NCI-H2227 (cell line): Measurements from ENCODE around the gene MTG2.
"Not testable (repeated sequence)": the region's sequence is repeated elsewhere in the genome, so short reads cannot be mapped to it uniquely, and the experiment has no call there.

Experiments used
- DNase-seq: peaks from one replicate; lab custom pipeline; 2025; ENCODE audit not compliant: unreplicated experiment; lab: John Stamatoyannopoulos, UW

MTG2 gene

GRCh38 chr20:62145688-62146018 is 37.2 kb upstream of the MTG2 start:
- no peak for DNase-seq

DNA sequence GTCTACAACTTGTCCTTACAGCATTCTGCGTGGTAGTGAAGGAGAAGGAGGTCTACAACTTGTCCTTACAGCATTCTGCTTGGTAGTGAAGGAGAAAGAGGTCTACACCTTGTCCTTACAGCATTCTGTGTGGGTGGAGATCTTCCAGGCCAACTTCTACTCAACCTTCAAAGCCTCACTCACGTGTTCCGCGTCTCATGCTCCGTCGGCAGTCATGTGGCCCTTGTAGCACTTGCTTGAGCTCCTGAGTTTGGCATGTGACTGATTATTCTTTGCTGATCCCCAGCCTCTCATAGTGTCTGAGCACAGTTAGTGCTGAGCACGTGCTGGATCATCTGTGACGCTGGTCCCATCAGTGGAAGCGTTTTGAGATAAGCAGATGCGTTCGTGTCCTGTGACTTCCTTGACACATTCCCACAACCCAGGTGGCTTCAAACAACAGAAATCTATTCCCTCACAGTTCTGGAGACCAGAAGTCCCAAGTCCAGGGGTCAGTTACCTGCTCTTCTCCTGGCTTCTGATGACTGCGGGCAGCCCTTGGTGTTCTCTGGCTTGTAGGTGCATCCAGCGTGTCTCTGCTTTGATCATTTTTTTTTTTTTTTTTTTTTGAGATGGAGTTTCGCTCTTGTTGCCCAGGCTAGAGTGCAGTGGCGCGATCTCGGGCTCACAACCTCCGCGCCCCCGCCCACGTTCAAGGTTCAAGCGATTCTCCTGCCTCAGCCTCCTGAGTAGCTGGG is 36.6 kb upstream of the MTG2 start:
- DNase-seq = no peak

GRCh38 chr20:62147125-62147524 is 35.7 kb upstream of the MTG2 start:
- no peak for DNase-seq

- DNase-seq = no peak
Measured at GRCh38 chr20:62147528-62147927, 35.3 kb upstream of the MTG2 start.

GRCh38 chr20:62148383-62148782 is 34.4 kb upstream of the MTG2 start:
- not testable (repeated sequence) for DNase-seq

DNA sequence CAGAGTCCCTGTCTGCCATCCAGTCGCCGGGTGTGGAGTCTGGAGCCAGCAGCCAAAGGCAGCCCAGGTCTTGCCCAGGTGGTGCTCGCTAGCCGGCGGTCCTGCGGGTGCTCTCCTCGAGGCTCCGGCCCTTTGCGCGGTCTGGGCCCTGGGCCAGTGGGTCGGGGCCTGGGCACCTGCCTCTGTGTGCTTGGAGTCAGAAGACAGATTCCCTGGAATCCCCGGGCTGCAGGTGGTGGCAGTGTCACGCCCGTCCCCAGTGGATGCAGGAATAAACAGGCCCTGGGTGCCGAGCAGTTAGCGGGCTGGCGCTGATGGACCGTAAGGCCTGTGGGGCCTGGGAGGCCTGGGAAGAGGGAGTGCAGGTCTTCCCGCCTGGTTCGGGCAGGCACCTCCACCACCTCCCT is 33.9 kb upstream of the MTG2 start:
- DNase-seq = no peak

GRCh38 chr20:62149532-62150309 is 33.1 kb upstream of the MTG2 start:
- DNase-seq = no peak

DNA sequence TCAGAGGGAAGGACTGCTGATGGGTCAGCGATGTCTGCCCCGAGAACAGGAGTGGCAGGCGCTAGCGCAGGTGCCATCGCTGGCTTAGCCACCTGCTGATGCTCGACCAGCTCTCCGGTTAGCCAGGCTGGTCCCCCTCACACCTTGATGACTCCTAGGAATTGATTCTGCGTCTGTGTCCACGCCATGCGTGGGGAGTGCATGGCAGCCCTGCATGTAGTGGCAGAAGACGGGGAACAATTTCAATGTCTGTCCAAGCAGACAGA is 32.6 kb upstream of the MTG2 start:
- DNase-seq = no peak

DNA sequence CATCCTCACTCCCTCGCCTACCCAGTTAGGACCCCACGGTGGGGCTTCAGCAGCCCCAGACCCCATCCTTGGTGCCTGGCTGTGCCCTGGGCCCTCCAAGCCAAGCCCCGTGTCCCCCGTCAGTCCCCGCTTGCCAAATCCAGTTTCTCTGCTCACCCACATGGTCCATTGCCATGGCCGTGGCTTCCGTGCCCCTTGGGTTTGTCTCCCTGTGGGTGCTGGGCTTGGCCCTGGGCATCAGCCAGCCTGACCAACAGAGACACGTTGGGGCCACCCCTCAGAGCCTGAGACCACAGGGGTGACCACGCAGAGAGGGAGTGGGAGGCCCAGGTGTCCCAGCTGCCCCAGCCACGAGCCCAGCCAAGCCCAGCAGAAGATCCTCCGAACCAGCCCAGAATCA is 31.6 kb upstream of the MTG2 start:
- DNase-seq = no peak

- no peak for DNase-seq
Measured at GRCh38 chr20:62151835-62152364, 30.9 kb upstream of the MTG2 start.

DNA sequence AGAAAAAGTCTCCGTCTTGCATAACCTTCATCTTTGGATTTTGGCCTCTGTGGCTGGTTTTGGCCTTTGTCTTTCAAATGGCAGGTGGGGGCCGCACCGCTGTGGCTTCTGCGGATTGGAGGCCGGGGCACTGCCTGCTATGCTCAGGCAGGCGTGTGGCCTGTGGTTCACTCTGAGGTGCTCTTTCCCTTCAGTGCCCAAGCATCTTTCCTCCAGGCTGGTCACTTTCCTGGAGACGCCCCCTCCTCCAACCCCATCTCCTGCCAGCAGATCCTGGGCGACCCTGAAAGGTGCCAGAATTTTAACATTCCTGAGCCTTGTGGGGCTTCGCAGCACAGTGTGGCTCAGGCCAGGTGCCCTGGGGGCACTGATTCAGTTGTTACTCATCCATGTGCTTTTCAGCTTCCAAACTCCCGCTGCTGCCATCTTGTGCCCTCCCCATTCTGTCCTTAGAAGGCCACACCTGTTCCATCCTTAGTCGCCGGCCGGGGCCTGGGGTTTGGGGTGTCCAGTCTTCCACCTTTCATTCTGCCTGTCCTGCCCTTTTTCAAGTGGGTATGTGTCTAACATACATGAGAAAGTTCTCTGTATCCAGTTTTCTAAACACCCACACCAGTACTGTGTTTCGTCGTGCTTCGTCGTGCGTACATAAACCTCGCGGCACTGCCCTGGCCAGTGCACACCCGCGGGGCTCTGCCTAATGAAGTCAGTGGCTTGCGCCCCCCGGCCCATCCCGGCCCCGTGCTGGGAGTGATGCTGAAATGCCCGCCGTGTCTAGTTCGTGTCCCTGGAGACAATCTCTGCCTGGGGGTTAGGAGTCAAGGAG is 27.2 kb upstream of the MTG2 start:
- DNase-seq = no peak

DNA sequence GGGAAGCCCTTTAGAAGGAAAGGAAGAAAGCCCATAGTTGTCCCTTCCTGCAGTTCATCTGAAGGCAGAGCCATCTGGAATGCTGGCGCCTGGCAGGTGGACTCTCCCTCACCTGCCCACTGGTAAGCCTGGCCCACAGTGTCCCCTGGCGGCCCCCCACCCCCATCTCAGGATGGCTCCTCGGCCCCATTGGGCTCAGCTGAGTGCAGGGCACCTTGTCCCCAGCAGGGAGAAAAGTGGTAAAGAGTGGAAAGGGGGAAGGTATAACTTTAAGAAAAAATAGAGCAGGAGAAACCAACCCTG is 26.6 kb upstream of the MTG2 start:
- no peak for DNase-seq

GRCh38 chr20:62156592-62157386 is 26.0 kb upstream of the MTG2 start:
- DNase-seq = peak; percentile 65

- DNase-seq = no peak
Measured at GRCh38 chr20:62157387-62158087, 25.3 kb upstream of the MTG2 start.

- DNase-seq = no peak
Measured at GRCh38 chr20:62158088-62158400, 24.8 kb upstream of the MTG2 start.

- DNase-seq = no peak
Measured at GRCh38 chr20:62158541-62158940, 24.3 kb upstream of the MTG2 start.

GRCh38 chr20:62159052-62159451 is 23.8 kb upstream of the MTG2 start:
- DNase-seq = no peak

DNA sequence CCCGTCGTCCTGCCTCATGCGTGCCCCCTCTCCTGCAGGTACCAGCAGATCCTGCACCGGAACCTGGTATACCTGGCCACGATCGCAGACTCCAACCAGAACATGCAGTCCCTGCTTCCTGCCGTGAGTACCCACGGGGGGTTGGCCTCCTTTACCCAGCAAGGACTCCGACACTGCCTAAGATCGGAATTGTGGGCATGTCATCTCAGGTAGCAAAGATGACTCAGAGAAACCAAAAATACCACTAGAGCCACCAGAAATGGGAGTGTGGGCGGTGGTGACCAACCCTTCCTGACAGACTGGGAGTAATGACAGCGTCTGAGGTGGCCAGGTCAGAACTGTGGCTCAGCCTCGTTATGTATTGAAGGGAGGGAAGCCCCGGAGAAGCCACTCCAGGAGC is 23.0 kb upstream of the MTG2 start:
- no peak for DNase-seq

- DNase-seq = no peak
Measured at GRCh38 chr20:62160253-62160652, 22.6 kb upstream of the MTG2 start.

GRCh38 chr20:62160876-62161275 is 22.0 kb upstream of the MTG2 start:
- DNase-seq = no peak

DNA sequence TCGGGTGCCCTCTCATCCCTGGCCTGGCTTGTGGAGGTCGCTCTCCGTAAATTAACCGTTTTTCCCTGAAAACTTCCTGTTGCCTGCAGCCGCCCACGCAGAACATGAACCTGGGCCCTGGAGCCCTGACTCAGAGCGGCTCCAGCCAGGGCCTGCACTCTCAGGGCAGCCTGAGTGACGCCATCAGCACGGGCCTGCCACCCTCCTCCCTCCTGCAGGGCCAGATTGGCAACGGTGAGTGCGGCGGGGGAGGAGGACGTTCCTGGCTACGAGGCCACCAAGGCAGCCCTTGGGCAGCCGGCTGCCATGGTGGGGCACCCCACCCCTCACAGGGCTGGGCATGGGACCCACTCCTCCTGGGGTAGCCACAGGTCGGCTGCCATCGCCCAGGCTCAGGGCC is 21.5 kb upstream of the MTG2 start:
- no peak for DNase-seq
